SH-SY5Y (cell line): ENCODE data around the gene RPL3.

Experiments
- GATA2 ChIP-seq: IDR thresholded peaks from 2 replicates; pipeline ENCODE4 v1.6.1; 2011; ENCODE audit warnings: mild to moderate bottlenecking, low read depth, low read length
- GATA3 ChIP-seq: IDR thresholded peaks from 2 replicates; pipeline ENCODE4 v1.6.1; 2011; ENCODE audit warnings: low read depth, mild to moderate bottlenecking, low read length, moderate library complexity

RPL3 gene

GRCh38 chr22:39298241-39298987 lies 21.0 kb downstream of the RPL3 start:
- TF ChIP-seq GATA2, result no peak
- no peak for TF ChIP-seq GATA3

- no peak for TF ChIP-seq GATA2
- TF ChIP-seq GATA3, result no peak
Observed at GRCh38 chr22:39297490-39298240, 21.8 kb downstream of the RPL3 start.

GRCh38 chr22:39296981-39297489 lies 22.4 kb downstream of the RPL3 start:
- TF ChIP-seq GATA2 (no peak), GATA3 (no peak)

GRCh38 chr22:39296535-39296934 lies 22.9 kb downstream of the RPL3 start:
- TF ChIP-seq GATA3 (no peak), GATA2 (no peak)

GRCh38 chr22:39294571-39295468 lies 24.6 kb downstream of the RPL3 start:
- no peak for TF ChIP-seq GATA2
- no peak for TF ChIP-seq GATA3

- TF ChIP-seq GATA3, result no peak
- no peak for TF ChIP-seq GATA2
Observed at GRCh38 chr22:39293766-39294368, 25.6 kb downstream of the RPL3 start.

GRCh38 chr22:39292561-39293074 lies 26.8 kb downstream of the RPL3 start:
- TF ChIP-seq GATA2, result no peak

- no peak for TF ChIP-seq GATA2
- TF ChIP-seq GATA3, result no peak
Observed at GRCh38 chr22:39292031-39292462, 27.4 kb downstream of the RPL3 start.

GRCh38 chr22:39291523-39291922 lies 27.9 kb downstream of the RPL3 start:
- TF ChIP-seq GATA2 (no peak), GATA3 (no peak)

- TF ChIP-seq GATA2, result no peak
- TF ChIP-seq GATA3, result no peak
Observed at GRCh38 chr22:39290724-39291161, 28.7 kb downstream of the RPL3 start.

GRCh38 chr22:39289975-39290720 lies 29.3 kb downstream of the RPL3 start:
- TF ChIP-seq GATA3 (no peak), GATA2 (no peak)

- no peak for TF ChIP-seq GATA3
- TF ChIP-seq GATA2, result no peak
Observed at GRCh38 chr22:39289533-39289932, 29.9 kb downstream of the RPL3 start.

- no peak for TF ChIP-seq GATA3
- TF ChIP-seq GATA2, result no peak
Observed at GRCh38 chr22:39288135-39288898, 31.1 kb downstream of the RPL3 start.
